ENCODE results near the gene IFIT1.
"Not testable (repeated sequence)": the region's sequence is repeated elsewhere in the genome, so short reads cannot be mapped to it uniquely, and the experiment has no call there.

Gene IFIT1

DNA sequence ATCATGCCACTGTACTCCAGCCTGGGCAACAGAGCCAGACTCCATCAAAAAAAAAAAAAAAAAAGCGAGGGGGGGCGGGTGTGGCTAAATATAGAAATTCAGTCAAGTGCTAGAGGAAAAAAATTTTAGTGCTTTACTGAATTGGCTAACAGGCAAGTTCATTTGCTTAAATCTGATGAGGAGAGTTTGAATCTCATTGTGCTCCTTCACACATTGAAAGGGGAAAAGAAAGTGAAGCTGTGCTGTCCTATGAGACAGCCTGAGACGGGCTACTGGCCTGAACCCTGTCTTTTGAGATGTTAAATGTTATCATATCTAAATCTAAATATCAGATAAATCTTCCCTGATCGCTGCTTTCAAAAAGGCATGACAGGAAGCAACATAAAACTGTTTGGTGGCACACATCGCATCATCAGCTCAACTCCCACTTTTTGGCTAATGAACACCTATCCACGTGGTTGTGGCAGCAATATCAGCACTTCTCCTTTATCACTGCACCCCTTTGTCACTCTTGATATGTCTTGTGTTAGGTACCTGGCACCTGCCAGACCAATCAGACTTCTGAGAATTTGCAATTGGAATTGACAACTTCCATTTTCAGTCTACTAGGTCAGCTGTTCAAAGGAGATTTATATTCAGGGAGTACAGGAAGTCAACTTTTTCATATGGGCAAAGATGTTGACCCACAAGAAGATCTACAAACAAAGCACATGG, 28.5 kb upstream of the IFIT1 start:
- in situ Hi-C loops (cut with MboI; ENCODE audit: low sequenced_read_pairs) = no loop called here

- in situ Hi-C loops (cut with MboI; ENCODE audit: low sequenced_read_pairs) = no loop called here
Measured at GRCh38 chr10:89364531-89364930, 27.9 kb upstream of the IFIT1 start.

DNA sequence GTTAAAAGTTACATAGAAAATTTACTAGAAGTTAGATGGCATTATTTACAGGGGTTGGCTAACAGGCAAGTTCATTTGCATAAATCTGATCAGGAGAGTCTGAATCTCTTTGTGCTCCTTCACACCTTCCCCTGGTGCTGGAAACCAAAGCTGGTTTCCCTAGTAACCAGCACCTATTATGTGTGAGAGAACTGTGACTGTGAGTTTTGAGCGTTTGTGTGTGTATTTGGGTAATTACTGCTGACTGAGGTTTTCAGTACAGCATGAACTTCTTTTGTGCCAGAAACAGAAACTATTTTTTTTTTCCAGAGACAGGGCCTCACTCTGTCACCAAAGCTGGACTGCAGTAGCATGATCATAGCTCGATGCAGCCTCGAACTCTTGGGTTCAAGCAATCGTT, 24.9 kb upstream of the IFIT1 start:
- in situ Hi-C loops (cut with MboI; ENCODE audit: low sequenced_read_pairs) = no loop called here

GRCh38 chr10:89368129-89368528, 24.3 kb upstream of the IFIT1 start:
- in situ Hi-C loops (cut with MboI; ENCODE audit: low sequenced_read_pairs) = no loop called here

DNA sequence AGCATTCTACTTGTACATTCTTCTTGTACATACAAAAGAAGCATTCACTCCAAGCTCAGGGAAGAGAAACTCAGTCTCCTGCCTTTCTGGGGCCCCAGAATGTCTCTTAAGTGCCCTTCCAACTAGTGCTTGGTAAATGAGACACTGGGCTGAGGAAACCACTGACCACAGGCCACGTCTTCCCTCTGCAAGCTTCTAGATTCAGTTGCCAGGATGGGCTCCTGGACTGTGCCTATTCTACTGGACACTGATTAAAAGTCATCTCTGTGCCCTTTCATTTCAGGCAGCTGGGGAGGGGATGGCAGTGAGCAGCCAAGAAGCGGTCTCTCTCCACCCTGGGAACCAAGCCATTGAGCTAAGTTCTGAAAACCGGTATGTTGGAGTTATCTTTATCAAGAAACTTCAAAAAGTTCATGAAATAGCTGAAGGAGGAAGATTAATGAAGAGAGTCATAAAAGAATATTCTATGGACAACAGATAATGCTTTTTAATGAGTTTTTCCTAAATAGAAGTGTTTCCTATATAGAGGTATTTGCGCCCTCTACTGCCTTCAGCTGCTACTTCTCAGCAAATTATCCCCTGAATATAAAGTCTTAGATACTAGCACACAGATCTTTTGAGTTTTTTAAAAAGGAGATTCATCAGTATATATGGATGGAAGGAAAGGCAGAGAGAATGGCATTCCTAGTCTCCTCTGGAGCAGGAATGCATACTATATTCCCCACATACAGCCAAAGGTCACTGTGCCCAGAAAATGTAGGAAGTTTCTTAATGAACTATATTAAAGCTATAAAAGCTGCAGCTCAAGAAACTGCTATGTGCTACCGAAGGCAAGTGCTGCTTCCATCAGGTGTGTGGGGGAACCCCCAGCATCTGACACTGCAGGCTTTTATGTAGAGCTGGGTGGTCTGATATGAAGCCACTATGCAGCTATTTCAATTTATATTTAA, 23.0 kb upstream of the IFIT1 start:
- in situ Hi-C loops (cut with MboI; ENCODE audit: low sequenced_read_pairs) = no loop called here

DNA sequence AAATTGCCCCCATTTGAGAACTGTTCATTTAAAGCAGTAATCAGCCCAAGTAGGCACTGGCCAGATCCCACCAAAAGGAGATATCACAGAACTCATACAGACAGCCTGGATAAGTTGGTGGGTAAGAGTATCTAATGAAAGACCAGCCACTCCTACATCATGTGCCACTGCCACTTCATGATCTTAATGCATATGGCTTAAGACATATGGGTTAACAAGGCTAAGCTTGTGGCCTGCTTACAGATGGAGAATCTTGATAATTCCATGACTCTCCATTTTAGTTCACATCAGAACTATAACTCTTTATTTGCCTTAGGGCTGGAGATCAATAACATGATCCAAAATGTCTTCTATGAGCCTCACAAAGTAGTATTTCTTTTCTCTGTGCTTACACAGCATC, 21.3 kb upstream of the IFIT1 start:
- in situ Hi-C loops (cut with MboI; ENCODE audit: low sequenced_read_pairs) = no loop called here

GRCh38 chr10:89371987-89372386, 20.4 kb upstream of the IFIT1 start:
- in situ Hi-C loops (cut with MboI; ENCODE audit: low sequenced_read_pairs) = no loop called here

DNA sequence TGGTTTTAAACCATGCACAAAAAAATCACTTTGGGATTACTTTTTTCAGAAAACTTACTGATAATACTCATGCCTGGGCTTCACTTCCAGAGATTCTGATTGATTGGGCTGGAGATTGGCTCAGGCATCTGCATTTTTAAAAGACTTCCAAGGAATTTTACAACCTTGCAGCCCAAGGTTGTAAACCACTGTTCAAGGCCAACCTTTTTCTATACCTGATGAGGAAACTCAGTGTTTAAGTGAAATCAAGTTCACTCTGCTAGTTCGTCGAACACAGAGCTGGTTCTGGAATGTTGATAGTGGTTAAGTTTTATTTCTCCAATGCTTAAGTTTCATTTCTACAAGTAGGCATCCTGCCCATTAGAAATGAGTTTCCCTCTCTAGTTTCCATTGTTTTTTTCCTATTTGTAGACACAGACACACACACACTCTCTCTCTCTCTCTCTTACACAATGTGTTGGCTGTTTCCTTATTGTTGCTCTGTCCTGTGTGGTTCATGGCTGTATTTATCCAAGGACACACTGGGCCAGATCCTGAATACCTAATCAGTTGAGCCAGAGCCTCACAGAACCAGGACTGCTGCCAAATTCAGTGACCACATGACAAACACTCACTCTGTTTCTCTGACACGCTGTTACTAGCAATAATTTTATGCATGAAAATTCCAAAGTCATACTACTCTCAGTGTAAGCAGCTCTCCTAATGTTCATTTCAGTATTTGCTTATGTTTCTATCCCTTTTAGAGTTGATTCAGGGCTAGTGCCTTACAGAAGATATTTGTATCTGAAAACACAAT, 18.3 kb upstream of the IFIT1 start:
- in situ Hi-C loops (cut with MboI; ENCODE audit: low sequenced_read_pairs) = no loop called here

- in situ Hi-C loops (cut with MboI; ENCODE audit: low sequenced_read_pairs) = no loop called here
Measured at GRCh38 chr10:89374713-89375141, 17.7 kb upstream of the IFIT1 start.

GRCh38 chr10:89377705-89378637, 14.5 kb upstream of the IFIT1 start, which contains the start of gene IFIT1B:
TSS of gene IFIT1B (plus strand) at chr10:89378056. CDS start at chr10:89378136, 80 bp downstream.
- in situ Hi-C loops (cut with MboI; ENCODE audit: low sequenced_read_pairs) = no loop called here

GRCh38 chr10:89379103-89379502, 13.3 kb upstream of the IFIT1 start:
- in situ Hi-C loops (cut with MboI; ENCODE audit: low sequenced_read_pairs) = no loop called here

- in situ Hi-C loops (cut with MboI; ENCODE audit: low sequenced_read_pairs) = no loop called here
Measured at GRCh38 chr10:89382757-89383156, 9.7 kb upstream of the IFIT1 start.

DNA sequence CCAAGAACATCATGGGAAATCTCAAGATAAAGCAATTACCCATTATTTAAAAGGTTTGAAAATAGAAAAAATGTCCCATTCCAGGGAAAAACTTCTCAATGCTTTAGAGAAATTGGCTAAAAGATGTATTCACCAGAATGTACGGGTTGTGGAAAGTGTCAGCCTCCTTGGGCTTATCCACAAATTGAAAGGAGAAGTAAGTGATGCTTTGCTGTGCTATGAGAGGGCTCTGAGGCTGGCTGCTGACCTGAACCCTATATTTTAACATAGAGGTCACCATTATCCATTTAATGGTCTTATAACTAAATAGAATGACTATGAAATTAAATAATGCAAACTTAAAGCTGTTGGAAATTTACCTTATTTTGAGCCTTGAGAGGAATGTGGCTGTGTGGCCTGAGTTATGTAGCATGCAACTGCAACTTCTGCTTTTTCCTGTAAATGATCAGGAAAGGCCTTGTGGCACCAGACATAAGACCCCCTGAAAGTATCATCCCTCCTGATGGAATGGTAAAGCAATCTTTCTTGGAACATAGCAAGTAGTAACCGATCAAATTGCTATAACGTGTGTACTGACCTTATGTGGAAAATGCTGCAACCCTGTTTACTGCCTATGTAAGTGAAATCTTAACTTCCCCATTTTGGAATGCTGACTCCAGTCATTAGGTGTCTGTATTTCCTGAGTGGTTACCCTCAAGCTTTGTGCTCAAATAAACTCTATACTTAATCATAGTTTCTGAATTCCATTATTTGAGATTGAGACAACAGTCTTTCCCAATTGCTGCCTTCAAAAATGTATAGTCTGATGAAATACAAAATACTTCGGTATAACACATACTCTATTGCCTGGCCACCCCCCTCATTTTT, 7.7 kb upstream of the IFIT1 start:
- in situ Hi-C loops (cut with MboI; ENCODE audit: low sequenced_read_pairs) = no loop called here

- in situ Hi-C loops (cut with MboI; ENCODE audit: low sequenced_read_pairs) = no loop called here
Measured at GRCh38 chr10:89388806-89389205, 3.6 kb upstream of the IFIT1 start.

DNA sequence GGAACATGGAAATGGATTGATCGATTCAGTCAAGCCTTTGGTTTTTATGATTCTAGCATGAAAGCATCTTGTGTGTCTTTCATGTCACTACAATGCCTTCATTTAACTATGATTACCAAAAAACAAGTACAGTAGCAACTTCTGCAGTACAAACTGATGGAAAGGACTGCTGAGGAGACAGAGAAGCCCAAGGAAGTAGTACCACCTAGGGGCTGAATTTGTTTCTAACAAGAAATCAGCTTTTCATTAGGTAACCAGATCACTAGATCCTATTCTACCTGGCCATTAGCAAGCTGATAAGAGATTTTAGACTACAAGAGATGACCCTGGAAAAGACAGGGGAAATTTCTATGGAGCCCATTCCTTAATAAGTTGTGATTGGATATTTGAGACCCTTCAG, 3.2 kb upstream of the IFIT1 start:
- in situ Hi-C loops (cut with MboI; ENCODE audit: low sequenced_read_pairs) = no loop called here

GRCh38 chr10:89390476-89391225, 1.8 kb upstream of the IFIT1 start:
- in situ Hi-C loops (cut with MboI; ENCODE audit: low sequenced_read_pairs) = no loop called here

DNA sequence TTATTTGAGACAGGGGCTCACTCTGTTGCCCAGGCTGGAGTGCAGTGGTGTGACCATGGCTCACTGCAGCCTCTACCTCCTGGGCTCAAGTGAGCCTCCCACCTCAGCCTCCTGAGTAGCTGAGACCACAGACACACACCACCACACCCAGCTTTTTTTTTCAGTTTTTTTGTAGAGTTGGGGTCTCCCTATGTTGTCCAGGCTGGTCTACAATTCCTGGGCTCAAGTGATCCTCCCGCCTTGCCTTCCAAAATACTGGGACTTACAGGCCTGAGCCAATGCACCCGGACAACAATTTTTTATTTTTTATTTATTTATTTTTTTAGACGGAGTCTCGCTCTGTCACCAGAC, 1.2 kb upstream of the IFIT1 start:
- in situ Hi-C loops (cut with MboI; ENCODE audit: low sequenced_read_pairs) = not testable (repeated sequence)

DNA sequence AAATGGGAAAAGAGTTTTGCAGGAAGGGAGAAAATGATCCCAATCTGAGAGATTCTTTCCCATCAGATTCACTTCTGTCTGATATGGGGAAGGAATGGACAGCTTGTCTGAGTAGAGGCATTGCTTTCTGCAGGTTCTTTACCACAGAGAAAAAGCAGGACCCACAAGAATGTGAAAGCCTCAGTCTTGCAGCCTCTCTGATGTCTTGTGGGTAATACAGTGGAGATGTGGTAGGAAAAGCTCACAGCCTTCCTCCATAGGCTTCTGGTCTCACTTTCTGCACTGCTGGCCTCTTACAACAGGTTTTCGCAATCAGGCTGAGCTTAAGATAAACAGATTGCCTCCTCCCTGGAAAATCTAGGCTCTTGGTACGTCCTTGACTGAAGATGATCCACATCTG, 551 bp downstream of the IFIT1 start:
- in situ Hi-C loops (cut with MboI; ENCODE audit: low sequenced_read_pairs) = no loop called here

- in situ Hi-C loops (cut with MboI; ENCODE audit: low sequenced_read_pairs) = no loop called here
Measured at GRCh38 chr10:89393898-89394297, 1.5 kb downstream of the IFIT1 start.
